GM19023 (cell line): ENCODE measurements around the gene SPATA9.
A peak's percentile ranks its signal among the peaks of the same experiment; 100 is the strongest.
"Not testable (repeated sequence)": the region's sequence is repeated elsewhere in the genome, so short reads cannot be mapped to it uniquely, and the experiment has no call there.

Source experiments
- ATAC-seq: cut with Tn5 transposase; IDR thresholded peaks from one replicate; pipeline ENCODE4 v1.9.1; 2021; ENCODE audit warnings: mild to moderate bottlenecking, moderate library complexity; ENCODE audit not compliant: unreplicated experiment

The SPATA9 gene

GRCh38 chr5:95647886-95648860 lies 34.6 kb downstream of the SPATA9 start:
- ATAC-seq, result no peak

- peak; percentile 97 for ATAC-seq
Observed at GRCh38 chr5:95646569-95647431, 36.0 kb downstream of the SPATA9 start, which contains the start of gene RFESD. Gene RFESD, plus strand, starts transcription at chr5:95646777. Its CDS starts 5,495 bp downstream, at chr5:95652272.

GRCh38 chr5:95646226-95646568 lies 36.6 kb downstream of the SPATA9 start:
- not testable (repeated sequence) for ATAC-seq

- ATAC-seq, result no peak
Observed at GRCh38 chr5:95644351-95645042, 38.3 kb downstream of the SPATA9 start.

- ATAC-seq, result no peak
Observed at GRCh38 chr5:95643152-95643551, 39.6 kb downstream of the SPATA9 start.

GRCh38 chr5:95641741-95642220 lies 41.0 kb downstream of the SPATA9 start:
- ATAC-seq, result no peak

- ATAC-seq, result no peak
Observed at GRCh38 chr5:95638632-95639031, 44.2 kb downstream of the SPATA9 start.

- no peak for ATAC-seq
Observed at GRCh38 chr5:95634081-95634480, 48.7 kb downstream of the SPATA9 start.

GRCh38 chr5:95633671-95634070 lies 49.1 kb downstream of the SPATA9 start:
- no peak for ATAC-seq

GRCh38 chr5:95632942-95633341 lies 49.8 kb downstream of the SPATA9 start:
- not testable (repeated sequence) for ATAC-seq

- ATAC-seq, result peak; percentile 87
Observed at GRCh38 chr5:95631991-95632675, 50.7 kb downstream of the SPATA9 start.

- peak; percentile 9 for ATAC-seq
Observed at GRCh38 chr5:95631255-95631958, 51.4 kb downstream of the SPATA9 start.

GRCh38 chr5:95630394-95630917 lies 52.3 kb downstream of the SPATA9 start:
- no peak for ATAC-seq

- ATAC-seq, result no peak
Observed at GRCh38 chr5:95628933-95629332, 53.9 kb downstream of the SPATA9 start.

- no peak for ATAC-seq
Observed at GRCh38 chr5:95627971-95628810, 54.6 kb downstream of the SPATA9 start.

- ATAC-seq, result no peak
Observed at GRCh38 chr5:95626701-95627100, 56.1 kb downstream of the SPATA9 start.

- ATAC-seq, result no peak
Observed at GRCh38 chr5:95624368-95624767, 58.4 kb downstream of the SPATA9 start.

- no peak for ATAC-seq
Observed at GRCh38 chr5:95623706-95624105, 59.1 kb downstream of the SPATA9 start.
